GM21717 (cell line): ENCODE data around the gene ZFYVE9.
A peak's percentile ranks its signal among the peaks of the same experiment; 100 is the strongest.

ENCODE experiments used
- ATAC-seq: cut with Tn5 transposase; IDR thresholded peaks from one replicate; pipeline ENCODE4 v1.9.1; 2021; ENCODE audit warnings: mild to moderate bottlenecking, moderate library complexity; ENCODE audit not compliant: unreplicated experiment

Gene ZFYVE9

DNA sequence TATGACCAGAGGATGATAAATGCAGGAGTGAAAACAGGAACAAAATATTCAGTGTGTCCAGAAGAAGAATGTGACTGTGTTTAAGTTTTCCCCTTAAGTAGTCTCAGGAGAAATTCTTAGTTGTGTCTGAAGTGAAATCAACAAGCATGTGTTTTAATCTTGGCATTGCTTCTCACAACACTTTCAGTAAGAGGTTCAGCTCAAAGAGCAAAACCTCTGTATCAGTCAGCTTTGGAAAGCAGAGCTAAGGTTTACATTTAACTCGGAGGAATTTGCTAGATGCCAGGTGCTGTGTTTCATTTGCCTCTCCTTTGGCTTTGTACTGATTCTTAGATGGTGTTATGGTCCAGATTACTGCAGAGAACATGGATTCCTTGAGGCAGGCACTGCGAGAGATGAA, 195.6 kb downstream of the ZFYVE9 start:
- ATAC-seq, result no peak

DNA sequence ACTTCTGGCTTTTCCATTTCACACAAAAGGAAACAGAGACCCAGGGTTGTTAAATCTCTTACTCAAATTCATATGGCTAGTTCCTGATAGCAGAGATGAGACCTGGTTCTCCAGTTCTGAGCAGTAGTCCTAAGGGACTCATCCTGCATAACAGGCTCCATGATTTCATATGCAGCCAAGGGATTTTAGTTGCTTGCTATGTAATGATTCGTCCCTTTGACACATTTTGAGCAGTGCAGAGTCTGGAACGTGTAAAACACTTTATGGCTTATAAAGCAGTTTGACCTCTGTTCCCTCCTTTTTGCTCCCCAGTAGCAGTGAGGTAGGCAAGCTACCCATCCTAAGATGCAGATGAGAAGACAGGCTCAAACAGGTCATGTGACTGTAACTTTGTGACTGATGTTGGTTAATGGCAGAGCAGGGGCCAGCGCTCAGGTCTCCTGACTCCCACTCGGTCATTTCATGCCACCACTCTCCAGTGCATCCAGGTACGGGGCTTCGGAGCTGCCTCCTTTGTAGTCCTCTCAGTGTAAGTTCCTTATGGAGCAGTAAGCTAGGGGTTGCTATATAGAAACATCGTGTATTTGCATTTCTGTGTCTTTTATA, 199.9 kb downstream of the ZFYVE9 start:
- no peak for ATAC-seq

DNA sequence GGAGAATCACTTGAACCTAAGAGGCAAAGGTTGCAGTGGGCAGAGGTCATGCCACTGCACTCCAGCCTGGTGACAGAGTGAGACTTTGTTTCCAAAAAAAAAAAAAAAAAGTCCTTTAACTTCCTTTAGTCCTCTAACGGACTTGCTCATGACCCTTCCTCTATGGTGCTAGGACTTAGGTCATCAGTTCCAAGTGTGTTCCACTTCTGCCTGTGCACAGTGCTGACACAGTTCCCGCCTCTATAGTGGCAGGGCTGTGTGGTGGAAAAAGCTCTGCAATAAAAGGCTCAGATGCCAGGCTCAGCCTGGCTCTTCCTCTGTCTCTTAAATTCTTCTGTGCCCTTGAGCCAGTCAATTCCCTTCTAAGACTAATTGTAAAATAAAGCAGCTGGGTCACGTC, 202.1 kb downstream of the ZFYVE9 start:
- no peak for ATAC-seq

DNA sequence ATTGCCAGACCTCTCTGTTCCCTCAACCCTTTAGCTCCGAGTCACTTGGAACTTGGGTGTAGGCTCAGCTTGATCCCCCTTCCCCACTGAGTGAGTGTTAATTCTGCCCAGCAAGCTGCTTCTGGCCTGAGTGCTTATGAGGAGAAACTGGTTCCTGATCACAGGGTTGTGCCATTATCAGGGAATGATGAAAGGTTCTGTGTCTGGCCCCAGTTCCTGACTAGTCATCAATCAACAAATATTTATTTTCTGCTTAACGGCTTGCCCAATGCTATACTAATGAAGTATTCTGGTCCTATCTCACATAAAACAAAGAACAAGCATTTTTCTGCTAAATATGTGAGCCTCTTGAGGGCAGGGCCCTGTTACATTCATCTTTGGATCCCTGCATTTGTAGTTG, 203.4 kb downstream of the ZFYVE9 start:
- ATAC-seq, result no peak

DNA sequence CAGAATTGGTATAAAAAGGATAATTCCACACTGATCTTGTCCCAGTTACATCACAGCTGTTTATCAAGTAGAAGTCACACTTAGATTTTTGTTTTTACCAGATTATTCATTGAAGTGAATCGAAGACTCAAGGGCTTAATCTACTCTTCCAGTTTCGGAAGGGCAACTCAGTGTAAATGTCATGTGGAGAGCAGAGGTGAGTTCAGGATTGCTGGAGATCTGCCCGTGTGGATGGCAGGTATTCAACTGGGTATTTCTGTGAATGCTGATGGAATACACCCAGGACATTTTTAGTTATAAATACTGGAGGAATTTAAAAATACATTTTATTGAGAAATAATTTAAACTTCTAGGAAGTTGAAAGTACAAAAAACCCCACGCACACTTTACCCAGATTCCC, 204.8 kb downstream of the ZFYVE9 start:
- ATAC-seq, result no peak

DNA sequence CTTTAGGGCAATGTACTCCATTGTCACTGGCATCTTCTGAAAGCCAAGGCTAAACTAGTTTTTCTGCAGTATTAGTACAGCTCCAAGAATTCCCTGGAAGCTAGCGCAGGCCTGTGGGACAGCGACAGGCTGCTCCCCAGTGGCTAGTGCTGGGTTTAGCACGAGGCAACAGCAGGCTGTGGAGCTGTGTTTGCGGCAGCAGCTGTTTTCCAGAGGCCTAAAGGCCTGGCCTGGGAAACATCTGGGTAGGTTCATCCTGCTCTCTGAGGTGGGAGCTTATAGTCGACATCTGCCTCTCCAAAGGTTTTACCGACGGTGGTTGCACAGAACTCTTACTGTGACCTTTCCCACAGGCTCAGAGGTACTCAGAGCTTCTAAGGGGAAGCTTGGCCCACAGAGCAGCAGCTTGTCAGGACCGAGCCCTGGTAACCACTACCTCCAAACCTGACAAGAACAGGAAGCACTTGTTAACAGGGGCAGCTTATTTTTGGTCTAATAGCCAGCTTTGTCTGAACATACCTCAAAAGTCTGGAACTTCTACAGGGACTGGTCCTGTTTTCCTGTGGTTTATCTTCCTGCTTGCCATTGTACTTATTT, 206.9 kb downstream of the ZFYVE9 start:
- ATAC-seq, result no peak

DNA sequence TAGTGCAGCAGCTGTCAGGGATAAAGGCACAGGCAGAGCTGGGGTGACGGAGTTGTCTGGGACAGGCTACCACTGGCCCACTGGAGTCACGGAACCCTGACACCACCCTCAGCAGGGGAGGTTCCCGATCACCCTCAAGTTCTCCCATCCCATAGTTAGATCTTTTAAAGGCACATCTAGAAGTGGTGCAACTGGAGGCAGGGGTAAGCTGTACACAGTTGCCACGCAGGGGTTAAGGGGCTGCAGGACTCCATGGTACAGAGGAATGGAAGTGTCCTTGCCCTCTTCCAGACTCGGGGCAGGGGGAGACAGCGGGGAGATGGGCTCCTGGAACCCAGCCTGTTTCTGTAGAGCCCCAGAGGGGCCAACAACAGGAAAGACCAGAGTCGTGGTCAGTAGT, 210.8 kb downstream of the ZFYVE9 start:
- no peak for ATAC-seq

DNA sequence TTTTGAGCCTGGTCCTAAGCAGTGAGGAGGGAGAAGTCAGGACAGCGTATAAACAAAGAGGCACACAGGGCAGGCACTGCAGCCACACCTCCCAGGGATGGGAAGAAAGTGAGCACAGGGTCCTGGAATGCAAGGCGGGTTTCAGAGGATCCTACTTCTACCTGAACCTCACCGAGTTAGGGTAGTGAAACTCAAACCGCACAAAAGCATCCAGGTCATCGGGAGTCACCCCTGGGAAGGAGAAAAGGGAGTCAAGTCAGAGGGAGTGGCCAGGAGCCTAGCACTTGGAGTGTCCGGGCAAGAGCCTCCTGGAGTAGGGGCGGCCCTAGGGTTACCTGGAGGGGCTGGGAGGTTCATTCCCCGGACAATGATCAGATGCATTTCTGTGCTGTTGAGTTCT, 213.5 kb downstream of the ZFYVE9 start:
- no peak for ATAC-seq

DNA sequence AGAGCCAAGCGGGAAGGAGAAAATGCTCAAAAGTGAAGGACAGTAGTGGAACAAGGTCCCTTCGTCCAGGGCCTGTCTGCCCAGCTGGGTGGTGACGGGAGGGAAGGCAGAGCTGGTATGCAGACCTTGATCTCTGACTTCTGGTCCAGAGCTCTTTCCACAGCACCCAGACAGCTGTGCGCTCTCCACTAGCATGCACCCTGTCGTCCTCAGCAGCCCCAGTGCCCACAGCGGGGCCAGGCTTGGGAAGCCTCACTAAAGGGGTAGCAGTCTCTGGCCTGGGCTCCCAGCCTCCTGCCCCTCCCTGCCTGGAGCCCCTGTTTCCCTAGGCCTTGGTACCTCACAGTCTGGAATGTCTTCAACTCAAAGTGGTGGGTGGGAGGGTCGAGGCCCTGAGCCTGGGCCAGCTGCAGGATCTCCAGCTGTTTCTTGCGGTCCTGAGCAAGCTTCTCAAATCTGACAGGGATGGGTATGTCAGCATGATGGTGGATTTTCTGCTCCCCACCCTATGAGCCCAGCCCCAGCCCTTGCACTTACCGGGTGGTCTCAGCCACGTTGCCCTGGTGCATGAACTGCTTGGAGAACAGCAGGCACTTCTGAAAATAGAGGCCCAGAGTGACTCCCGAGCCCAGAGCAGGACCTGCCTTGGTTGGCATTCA, 214.1 kb downstream of the ZFYVE9 start:
- ATAC-seq, result no peak

DNA sequence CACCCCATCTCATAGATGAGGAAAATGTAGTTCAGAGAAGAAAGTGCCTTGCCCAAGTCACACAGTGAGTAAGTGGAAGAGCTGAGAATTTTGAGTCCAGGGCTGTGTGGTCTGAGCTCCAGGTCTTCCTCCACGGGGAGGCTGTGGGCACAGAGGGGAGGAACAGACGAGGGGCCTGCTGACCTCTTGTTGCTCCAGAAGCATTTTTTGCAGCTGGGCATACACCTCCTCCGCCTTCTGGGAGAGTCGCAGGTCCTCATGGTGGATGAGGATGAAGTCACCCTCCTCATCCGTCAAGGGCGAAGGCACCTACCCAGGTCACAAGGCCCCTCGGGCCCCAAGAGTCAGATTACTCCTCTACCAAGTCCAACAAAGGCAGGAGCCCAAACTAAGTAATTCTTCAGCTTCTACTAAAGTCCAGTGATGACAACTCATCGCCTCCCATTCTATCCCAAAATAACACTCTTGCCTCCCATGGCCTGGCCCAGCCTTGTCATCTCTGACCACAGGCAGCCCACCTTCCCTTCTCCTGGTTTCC, 215.0 kb downstream of the ZFYVE9 start:
- no peak for ATAC-seq

DNA sequence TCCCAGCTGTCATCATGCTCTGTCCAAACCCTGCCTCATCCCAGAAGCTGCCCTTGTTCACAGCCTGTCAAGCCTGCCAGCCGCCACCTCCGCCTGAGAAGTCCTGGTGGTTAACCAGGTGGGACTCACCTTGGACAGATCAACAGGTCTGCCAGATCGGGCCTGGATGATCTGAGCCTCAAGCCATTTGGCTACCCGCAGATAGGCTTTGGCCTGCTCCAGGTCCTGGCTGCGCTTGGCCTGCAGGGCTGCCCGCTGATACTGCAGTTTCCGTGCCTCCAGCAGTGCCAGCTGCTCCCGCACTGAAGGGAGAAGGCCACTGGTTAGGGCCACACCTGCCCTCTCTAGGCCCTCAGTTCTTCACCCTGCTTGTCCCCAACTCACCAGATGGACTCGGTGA, 215.5 kb downstream of the ZFYVE9 start:
- ATAC-seq, result no peak

DNA sequence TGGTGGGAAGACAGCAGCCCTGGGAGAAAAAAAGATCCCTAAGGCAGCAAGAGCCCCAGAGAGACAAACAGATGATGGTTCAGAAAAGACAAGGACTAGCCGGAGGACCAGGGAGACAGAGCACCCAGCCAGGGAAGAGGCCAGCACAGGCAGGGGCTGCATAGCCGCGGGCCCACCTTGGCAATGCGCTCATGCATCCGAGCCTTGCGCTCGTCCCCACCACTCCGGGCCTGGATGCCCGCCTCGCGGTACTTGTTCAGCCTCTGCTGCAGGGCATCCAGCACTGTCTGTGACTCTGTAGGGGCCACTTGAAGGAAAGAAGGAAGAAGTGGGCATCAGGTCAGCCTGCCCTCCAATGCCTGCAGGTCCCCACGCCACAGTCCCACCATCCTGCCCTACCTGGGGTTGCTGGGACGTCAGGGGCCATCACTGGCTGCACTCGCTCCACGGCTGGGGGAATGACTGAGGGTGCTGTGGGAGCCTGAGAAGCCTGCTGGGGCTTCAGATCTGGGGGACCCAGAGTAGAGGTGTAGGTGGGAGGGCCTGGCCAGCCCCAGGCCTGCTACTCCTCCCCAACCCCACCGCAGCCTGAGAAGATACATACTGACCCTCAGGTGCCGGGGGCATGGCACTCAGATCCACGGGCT, 217.1 kb downstream of the ZFYVE9 start:
- ATAC-seq, result no peak

DNA sequence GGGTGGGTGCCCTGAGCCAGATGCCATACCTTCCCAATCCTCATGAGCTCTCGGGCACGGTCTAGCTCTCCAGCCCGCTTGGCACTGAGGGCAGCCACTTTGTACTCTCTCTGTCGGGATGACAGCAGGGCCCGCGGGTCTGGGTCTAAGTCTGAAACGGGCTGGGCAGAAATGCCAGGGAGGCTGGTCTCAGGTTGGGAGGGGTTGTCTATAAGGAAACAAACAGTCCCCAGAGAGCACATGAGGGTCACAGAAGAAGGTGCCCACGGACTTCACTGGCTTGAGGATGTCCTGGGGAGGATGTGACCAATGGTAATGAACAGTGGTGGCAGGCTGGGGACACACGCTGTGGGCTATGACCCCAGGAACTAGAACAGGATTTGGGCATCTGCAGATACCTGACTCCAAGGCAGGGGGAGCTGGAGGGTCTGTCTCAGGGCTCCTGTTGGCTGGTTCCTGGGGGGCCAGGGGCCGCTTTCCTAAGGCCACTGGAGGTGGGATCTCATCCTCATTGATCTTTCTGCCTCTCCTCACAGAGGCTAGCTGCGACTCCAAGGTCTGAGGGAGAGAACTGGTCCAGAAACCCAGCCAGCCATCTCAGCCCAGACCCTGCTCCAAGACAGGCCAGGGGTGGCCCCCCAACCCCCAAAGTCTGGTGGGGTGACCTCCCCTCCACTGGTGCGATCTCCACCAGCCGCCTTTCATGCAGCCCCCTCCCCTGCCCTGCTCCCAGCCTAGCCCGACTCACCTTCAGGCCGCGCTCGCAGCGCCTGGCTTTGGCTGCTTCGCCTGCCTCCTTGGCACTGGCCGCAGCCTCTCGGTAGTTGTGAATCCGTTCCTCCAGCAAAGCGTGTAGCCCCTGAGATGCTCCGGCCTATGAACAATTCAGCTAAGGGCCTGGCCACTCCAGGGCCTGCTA, 218.0 kb downstream of the ZFYVE9 start:
- no peak for ATAC-seq

DNA sequence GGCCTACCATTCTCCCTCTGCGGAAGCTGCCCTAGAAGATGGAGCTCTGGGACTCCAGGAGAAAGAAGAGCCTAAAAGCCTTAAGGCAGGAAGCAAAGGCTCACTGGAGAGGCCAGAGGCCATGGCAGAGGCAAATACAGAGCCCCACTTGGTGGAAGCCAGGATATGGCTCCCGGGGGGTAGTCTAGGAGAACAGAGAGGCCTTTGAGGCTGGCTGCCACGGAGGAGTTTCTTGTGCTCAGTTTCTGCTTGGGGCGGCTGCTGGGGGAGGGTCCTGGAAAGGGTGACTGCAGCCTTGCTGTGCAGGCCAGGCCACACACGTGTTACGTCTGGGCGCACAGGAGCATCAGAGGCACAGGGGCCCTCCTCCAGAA, 218.7 kb downstream of the ZFYVE9 start:
- ATAC-seq, result no peak

DNA sequence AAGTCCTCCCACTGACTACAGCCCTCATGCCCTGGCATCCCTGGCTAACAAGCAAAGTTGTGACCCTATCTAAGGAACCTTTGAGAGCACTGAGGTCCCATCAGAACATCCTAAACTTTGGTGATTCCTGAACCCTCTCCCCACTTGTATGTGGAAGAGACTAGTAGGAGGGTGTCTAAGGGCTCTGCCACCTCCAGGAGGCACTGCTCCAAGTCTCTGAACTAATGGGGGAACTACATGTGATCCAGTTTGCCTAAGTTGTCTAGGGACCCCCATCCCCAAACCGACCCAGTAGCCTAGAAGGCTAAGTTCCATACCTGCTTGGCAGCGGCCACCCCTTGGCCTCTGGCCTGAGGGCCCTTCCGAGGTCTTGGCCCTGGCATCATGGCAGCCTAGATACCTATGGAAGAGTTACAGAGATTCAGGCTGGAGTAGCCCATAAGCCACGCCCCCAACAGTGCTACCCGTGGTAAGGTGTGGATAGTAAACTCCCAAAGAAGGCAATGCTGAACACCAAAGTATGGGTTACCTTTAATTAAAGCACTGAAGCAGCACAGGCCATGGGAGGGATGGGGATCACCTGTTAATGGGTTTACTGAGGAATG, 222.4 kb downstream of the ZFYVE9 start:
- no peak for ATAC-seq

DNA sequence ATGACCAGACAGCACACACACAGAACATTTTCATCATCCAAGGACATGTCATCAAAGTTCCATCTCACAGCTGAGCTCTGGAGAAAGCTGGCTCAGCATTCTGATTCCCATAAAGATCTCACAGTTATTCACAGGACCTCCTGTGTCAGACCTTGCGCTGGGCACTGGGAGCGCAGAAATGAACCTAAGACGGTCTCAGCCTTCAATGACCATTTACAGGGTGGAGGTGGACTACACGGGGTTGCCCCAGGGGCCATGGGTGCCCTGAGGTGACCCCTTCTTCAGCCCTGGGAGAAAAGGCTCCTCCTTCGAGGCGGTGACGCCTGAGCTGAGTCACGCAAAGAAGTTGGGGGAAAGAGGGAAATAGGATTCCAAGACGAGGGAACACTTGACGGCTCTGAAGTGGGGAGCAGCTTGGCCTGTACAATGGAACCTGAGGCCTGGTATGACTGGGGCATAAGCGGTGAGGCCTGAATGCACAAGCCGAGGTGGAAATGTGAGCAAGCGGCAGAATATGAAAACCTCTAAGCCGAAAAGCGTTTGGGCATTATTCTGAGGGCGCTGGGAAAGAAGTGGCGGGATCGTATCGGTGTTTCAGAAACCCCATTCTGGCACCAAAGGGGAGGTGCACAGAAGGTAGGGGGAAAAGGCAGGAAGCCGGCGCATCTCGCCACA, 223.3 kb downstream of the ZFYVE9 start:
- peak; percentile 32 for ATAC-seq

DNA sequence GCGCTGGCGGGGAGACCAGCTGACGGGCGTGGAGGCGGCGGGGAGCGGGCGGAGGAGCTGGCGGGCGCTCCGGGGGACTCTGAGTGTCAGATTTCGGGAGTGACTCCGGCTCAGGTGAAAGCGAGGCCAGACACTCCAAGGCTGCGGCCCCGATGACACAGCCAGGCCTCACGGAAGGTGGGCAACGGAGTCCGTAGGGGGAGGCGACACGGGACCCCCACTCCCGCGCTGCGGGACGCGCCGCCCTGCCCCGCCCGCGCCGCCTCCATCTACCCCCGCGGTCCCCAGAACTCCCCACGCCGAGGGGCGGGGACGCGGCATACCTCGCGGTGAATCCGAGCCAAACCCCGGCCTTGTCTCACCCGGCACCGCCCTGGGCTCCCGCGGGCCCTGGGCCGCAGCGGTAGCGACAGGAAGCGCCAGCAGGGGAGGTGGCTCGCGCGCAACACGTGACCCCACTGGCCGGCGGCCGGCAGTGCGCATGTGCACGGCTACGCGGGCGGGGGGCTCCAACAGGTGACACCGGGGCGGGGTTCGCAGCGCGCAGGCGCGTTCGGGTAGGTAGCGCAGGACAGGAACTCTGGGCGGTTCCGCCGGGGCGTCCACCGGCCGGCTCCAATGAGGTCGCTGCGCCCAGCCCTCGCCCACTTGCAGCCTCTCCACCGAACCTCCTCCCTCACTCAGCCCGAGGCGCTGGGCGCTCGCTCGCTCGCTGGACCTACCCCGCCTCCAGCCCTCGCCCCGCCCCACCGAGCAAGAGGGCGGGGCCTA, 224.0 kb downstream of the ZFYVE9 start, which contains the start of gene CC2D1B:
Gene CC2D1B, minus strand, starts transcription at position 460 of the 771 bp plus-strand sequence. CDS start 1,585 bp downstream, outside the sequence.
- ATAC-seq, result peak; percentile 88

DNA sequence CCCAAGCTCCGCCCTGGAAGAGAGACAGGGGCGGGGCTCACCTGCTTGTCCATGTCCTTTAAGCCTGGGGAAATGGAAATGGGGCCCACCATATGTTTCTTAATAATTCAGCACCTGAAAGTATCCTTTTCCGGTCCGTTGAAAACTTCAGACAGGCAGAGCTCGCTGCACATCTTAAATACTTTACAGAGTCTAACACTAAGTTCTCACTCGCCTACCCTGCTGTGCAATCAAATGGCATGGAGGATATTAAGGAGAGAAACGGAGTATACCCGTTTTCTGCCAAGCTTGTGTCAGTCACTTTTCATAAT, 224.6 kb downstream of the ZFYVE9 start:
- no peak for ATAC-seq

DNA sequence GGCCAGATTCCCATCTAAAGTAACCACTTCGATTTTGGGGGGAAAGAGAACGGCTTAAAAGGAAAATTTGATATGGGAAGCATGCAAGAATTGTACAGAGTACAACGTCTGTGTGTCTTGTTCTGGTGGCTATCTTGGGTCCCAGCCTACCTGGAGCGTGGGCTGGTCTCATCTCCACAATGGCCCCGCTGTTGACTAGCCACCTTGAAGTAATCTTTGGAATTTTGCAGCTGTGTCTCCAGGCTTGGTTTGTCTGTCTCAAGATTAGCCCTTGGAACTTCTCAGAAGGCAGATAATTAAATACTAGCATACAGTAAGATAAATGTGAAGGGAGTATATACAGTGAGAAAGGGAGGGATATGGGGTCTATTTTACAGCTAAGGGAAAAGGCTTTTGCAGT, 225.4 kb downstream of the ZFYVE9 start:
- ATAC-seq, result no peak
